Parietal lobe (tissue), 2 donors: ENCODE data around the gene ILDR2. TPM values are rescaled to one million over a fixed set of nuclear protein-coding genes. Genes with fewer than 3 reads are reported as not detected.

Source experiments
- small RNA-seq: library from RNA; depleted of rRNA; stranded (forward); fragments of <200 nt; gene quantifications from one replicate; pipeline ENCODE3, GENCODE V24; 2014; ENCODE audit warnings: low replicate concordance
- total RNA-seq: library from RNA; depleted of rRNA; stranded (reverse); fragments of >200 nt; gene quantifications from one replicate; pipeline ENCODE4 v1.2.3, GENCODE V29; 2014

Gene ILDR2
- total RNA-seq: 30.4 TPM

GRCh38 chr1:166975361-166976129 lies at the start of gene ILDR2:
Gene ILDR2, minus strand, starts transcription at chr1:166975540. Its CDS starts 272 bp downstream, at chr1:166975268.

GRCh38 chr1:166988974-166989515 lies 13.7 kb upstream of the ILDR2 start, which contains the start of gene MAEL:
Gene MAEL, plus strand, starts transcription at chr1:166989280. Its CDS starts 73 bp downstream, at chr1:166989353.

GRCh38 chr1:166875734-166876539 lies 99.4 kb downstream of the ILDR2 start, which contains the start of gene TADA1:
Gene TADA1, minus strand, starts transcription at chr1:166876264. Its CDS starts 31 bp downstream, at chr1:166876233.

Small RNA genes lying within 50 kb of the gene (small RNA-seq; reads per million reads assigned to genes)
- gene RNA5SP65: 0.15 reads per million

Other genes with a start within 250 kb of the ILDR2 start
- gene POGK, start 136.1 kb downstream of the ILDR2 start, total RNA-seq: 67.6 TPM
- 39.8 TPM for gene TADA1, start 99.3 kb downstream of the ILDR2 start, total RNA-seq
- gene MAEL, start 13.7 kb upstream of the ILDR2 start, total RNA-seq: 1.6 TPM
- not detected for gene GPA33, start 114.8 kb upstream of the ILDR2 start, total RNA-seq
- gene STYXL2, start 118.5 kb upstream of the ILDR2 start, total RNA-seq: under 0.01 TPM
- 83.6 TPM for gene POU2F1, start 245.3 kb upstream of the ILDR2 start, total RNA-seq